Measurements from ENCODE around the gene CLDN5.

The CLDN5 gene

DNA sequence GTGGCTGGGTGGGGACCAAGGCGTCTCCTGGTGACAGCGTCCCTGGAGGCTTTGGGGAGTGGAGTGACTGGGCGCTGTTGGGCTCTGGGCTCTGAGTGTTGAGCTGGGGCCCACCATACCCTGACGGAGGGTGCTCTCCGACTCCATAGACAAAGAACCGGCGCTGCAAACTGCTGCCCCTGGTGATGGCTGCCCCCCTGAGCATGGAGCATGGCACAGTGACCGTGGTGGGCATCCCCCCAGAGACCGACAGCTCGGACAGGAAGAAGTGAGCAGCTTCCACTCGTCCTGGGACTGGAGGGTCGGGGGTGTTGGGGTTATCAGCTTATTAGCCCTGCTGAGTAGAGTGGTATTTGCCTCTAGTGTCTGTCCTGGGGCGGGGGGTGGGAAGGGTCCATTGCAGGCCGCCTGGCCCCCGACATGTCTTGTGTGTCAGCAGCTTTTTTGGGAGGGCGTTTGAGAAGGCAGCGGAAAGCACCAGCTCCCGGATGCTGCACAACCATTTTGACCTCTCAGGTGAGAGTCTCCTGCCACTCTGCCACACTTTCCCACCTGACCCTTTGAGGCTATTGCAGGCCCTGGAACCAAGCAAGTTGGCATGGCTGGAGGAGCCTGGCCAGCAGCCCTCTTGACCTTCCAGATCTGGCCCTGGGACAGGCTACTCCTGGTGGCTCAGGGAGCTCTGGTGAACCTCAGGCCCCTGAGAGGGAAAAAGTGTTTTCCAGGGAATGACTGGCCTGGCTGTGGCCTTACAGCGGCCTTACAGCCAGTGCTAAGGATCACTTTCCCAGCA lies 7.6 kb downstream of the CLDN5 start:
- no peaks in the 10 kb centered on the region for H4K20me1 ChIP-seq (ENCODE audit: insufficient read depth, low read length)
- TF ChIP-seq EZH2 (optimal IDR thresholded peaks at IDR 0.05; ENCODE audit: low read depth, low read length), result no peak
- no peak for TF ChIP-seq EZH2phosphoT487 (IDR thresholded peaks at IDR 0.05; ENCODE audit: low read length)
- TF ChIP-seq, protein P1, sequence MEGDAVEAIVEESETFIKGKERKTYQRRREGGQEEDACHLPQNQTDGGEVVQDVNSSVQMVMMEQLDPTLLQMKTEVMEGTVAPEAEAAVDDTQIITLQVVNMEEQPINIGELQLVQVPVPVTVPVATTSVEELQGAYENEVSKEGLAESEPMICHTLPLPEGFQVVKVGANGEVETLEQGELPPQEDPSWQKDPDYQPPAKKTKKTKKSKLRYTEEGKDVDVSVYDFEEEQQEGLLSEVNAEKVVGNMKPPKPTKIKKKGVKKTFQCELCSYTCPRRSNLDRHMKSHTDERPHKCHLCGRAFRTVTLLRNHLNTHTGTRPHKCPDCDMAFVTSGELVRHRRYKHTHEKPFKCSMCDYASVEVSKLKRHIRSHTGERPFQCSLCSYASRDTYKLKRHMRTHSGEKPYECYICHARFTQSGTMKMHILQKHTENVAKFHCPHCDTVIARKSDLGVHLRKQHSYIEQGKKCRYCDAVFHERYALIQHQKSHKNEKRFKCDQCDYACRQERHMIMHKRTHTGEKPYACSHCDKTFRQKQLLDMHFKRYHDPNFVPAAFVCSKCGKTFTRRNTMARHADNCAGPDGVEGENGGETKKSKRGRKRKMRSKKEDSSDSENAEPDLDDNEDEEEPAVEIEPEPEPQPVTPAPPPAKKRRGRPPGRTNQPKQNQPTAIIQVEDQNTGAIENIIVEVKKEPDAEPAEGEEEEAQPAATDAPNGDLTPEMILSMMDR (IDR thresholded peaks at IDR 0.05; ENCODE audit: low read length), result no peak
- H3K9me2 ChIP-seq (replicated peaks; ENCODE audit: insufficient read depth, low read length), result no peaks in the 10 kb centered on the region
- no peak overlapping the region for H3K27ac ChIP-seq (ENCODE audit: low read length)
- H3K36me3 ChIP-seq (replicated peaks; ENCODE audit: insufficient read depth, low read length), result no peaks in the 10 kb centered on the region
- no peaks in the 10 kb centered on the region for H3K79me2 ChIP-seq (ENCODE audit: low read length)
- no peak overlapping the region for H3K4me2 ChIP-seq (ENCODE audit: low read depth, low read length)
- no peaks in the 10 kb centered on the region for H3K4me1 ChIP-seq (ENCODE audit: low read length)
- DNase-seq, result no peak
- H3K9me3 ChIP-seq (replicated peaks; ENCODE audit: insufficient read depth, low read length), result no peaks in the 10 kb centered on the region
- no peaks in the 10 kb centered on the region for H3F3A ChIP-seq (ENCODE audit: insufficient read depth, low read length)
- no peaks in the 10 kb centered on the region for H3K27me3 ChIP-seq (replicated peaks; ENCODE audit: insufficient read depth, low read length)
- no peak overlapping the region for H3K9ac ChIP-seq (ENCODE audit: low read length)
- H3K4me3 ChIP-seq (ENCODE audit: low read length), result no peak overlapping the region
- no peak overlapping the region for H2AFZ ChIP-seq (ENCODE audit: low read length)

DNA sequence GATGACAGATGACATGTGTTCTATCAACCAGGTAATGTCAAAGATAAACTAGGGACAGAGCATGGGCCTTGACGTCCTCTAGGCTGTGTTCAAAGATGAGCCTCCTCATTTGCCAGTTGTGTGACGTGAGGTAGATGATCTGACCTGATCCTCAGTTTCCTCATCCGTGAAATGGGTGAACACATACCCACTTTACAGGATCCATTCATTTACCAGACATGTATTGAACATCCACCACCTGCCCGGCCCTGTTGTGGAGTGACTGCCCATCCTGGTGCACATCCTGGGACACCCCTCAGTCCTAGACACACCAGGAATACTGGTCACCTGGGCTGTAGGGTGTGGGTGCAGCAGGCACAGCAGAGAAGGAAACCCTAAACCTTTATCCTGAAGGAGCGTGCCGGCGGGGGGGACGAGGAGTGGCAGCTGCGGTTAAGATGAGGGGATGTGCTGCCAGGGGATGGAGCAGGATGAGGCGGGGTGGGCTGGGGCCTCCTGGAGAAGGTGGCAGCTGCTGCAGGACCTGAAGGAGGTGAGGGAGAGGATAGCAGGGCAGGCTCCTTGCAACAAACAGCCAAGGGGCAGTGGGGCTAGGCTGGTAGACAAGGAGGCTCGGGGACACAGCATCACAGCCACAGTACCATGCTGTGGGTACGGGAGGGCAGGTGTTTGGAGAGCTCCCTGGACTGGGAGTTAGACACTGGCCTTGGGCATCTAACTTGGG lies 8.4 kb downstream of the CLDN5 start:
- H3K27me3 ChIP-seq (replicated peaks; ENCODE audit: insufficient read depth, low read length), result no peaks in the 10 kb centered on the region
- no peak for DNase-seq
- H3K4me3 ChIP-seq (ENCODE audit: low read length), result no peak overlapping the region
- no peak overlapping the region for H3K27ac ChIP-seq (ENCODE audit: low read length)
- H3K4me1 ChIP-seq (ENCODE audit: low read length), result no peaks in the 10 kb centered on the region
- H3K9me3 ChIP-seq (replicated peaks; ENCODE audit: insufficient read depth, low read length), result no peaks in the 10 kb centered on the region
- H3K79me2 ChIP-seq (ENCODE audit: low read length), result no peaks in the 10 kb centered on the region
- H3K4me2 ChIP-seq (ENCODE audit: low read depth, low read length), result no peak overlapping the region
- H4K20me1 ChIP-seq (ENCODE audit: insufficient read depth, low read length), result no peaks in the 10 kb centered on the region
- H3K9ac ChIP-seq (ENCODE audit: low read length), result no peak overlapping the region
- TF ChIP-seq EZH2phosphoT487 (IDR thresholded peaks at IDR 0.05; ENCODE audit: low read length), result no peak
- TF ChIP-seq, protein P1 (IDR thresholded peaks at IDR 0.05; ENCODE audit: low read length), result no peak
- TF ChIP-seq EZH2 (optimal IDR thresholded peaks at IDR 0.05; ENCODE audit: low read depth, low read length), result no peak
- H3F3A ChIP-seq (ENCODE audit: insufficient read depth, low read length), result no peaks in the 10 kb centered on the region
- no peaks in the 10 kb centered on the region for H3K36me3 ChIP-seq (replicated peaks; ENCODE audit: insufficient read depth, low read length)
- no peaks in the 10 kb centered on the region for H3K9me2 ChIP-seq (replicated peaks; ENCODE audit: insufficient read depth, low read length)
- H2AFZ ChIP-seq (ENCODE audit: low read length), result no peak overlapping the region

DNA sequence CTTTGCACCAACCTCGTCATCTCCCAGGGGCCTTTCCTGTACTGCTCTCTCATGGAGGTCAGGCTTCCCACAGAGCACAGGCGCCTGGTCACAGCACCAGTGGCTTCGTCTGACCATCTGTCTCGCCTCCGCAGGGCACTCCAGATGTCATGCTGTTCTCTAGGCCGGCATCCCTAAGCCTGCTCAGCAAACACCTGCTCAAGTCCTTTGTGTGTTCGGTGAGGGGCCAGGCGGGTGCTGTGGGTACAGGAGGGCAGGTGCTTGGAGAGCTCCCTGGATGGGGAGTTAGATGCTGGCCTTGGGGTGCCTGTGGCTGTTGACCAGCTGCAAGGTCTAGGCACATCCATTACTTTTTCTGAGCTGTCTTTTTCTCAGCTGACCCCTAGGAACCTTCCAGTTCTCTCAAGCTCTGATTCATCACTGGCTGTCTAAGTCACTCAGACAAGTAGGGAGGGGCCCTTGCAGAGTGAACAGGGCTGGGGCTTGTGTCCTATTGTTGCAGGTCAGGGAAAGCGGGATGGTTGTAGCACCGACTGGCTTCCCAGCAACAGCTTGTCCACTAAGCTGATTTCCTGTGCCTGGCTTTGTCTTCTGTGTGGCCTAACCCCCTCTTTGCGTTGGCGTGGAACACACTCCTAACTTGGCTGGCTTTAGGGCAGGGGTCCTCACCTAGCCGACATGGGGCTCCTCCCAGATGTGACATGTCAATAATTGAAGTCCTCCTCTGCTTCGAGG lies 9.2 kb downstream of the CLDN5 start:
- no peak overlapping the region for H3K27ac ChIP-seq (ENCODE audit: low read length)
- DNase-seq, result no peak
- H3K36me3 ChIP-seq (replicated peaks; ENCODE audit: insufficient read depth, low read length), result no peaks in the 10 kb centered on the region
- no peaks in the 10 kb centered on the region for H3K9me2 ChIP-seq (replicated peaks; ENCODE audit: insufficient read depth, low read length)
- TF ChIP-seq EZH2 (optimal IDR thresholded peaks at IDR 0.05; ENCODE audit: low read depth, low read length) (no peak), EZH2phosphoT487 (IDR thresholded peaks at IDR 0.05; ENCODE audit: low read length) (no peak)
- TF ChIP-seq, protein P1 (IDR thresholded peaks at IDR 0.05; ENCODE audit: low read length), result no peak
- no peak overlapping the region for H3K9ac ChIP-seq (ENCODE audit: low read length)
- no peaks in the 10 kb centered on the region for H3K9me3 ChIP-seq (replicated peaks; ENCODE audit: insufficient read depth, low read length)
- H3K79me2 ChIP-seq (ENCODE audit: low read length), result no peaks in the 10 kb centered on the region
- H2AFZ ChIP-seq (ENCODE audit: low read length), result no peak overlapping the region
- H3K27me3 ChIP-seq (replicated peaks; ENCODE audit: insufficient read depth, low read length), result no peaks in the 10 kb centered on the region
- no peak overlapping the region for H3K4me3 ChIP-seq (ENCODE audit: low read length)
- H3K4me1 ChIP-seq (ENCODE audit: low read length), result no peaks in the 10 kb centered on the region
- no peaks in the 10 kb centered on the region for H3F3A ChIP-seq (ENCODE audit: insufficient read depth, low read length)
- no peaks in the 10 kb centered on the region for H4K20me1 ChIP-seq (ENCODE audit: insufficient read depth, low read length)
- no peak overlapping the region for H3K4me2 ChIP-seq (ENCODE audit: low read depth, low read length)
